A549 treated with AZD9567 at 1 μM for 4 hours (cell line): ENCODE results near the gene PLEKHS1. TPM values are rescaled to one million over a fixed set of nuclear protein-coding genes. Genes with fewer than 3 reads are reported as not detected.

Experiments
- total RNA-seq: library from RNA; stranded (reverse); fragments of 200-300 nt; extraction: Qiagen RNA extraction; gene quantifications from 5 replicates; pipeline ENCODE4 v1.2.3, GENCODE V29; 2022; ENCODE audit not compliant: insufficient read depth

The PLEKHS1 gene
- 0.02 to 0.19 TPM (median 0.06 TPM) in 3 of 5 replicates, not detected in the others for total RNA-seq

GRCh38 chr10:113751181-113751732, at the start of gene PLEKHS1:
Gene PLEKHS1 (plus strand): TSS chr10:113751682. CDS start chr10:113755278, 3,596 bp downstream.

Other genes with a start within 250 kb of the PLEKHS1 start
- 0.09 to 0.13 TPM (median 0.11 TPM) in 4 of 5 replicates, not detected in the other for gene HABP2, start 198.6 kb upstream of the PLEKHS1 start, total RNA-seq
- gene NRAP, start 87.6 kb upstream of the PLEKHS1 start, total RNA-seq: not detected in 5 replicates
- gene CASP7, start 71.8 kb upstream of the PLEKHS1 start, total RNA-seq: 23.3 to 38.7 TPM (median 26.9 TPM) in 5 replicates
- 7.9 to 12.4 TPM (median 8.9 TPM) in 5 replicates for gene DCLRE1A, start 102.4 kb downstream of the PLEKHS1 start, total RNA-seq
- gene NHLRC2, start 103.0 kb downstream of the PLEKHS1 start, total RNA-seq: 5.1 to 8.1 TPM (median 6.1 TPM) in 5 replicates